Measurements from ENCODE around the gene ZNF467. TPM values are rescaled to one million over a fixed set of nuclear protein-coding genes. Genes with fewer than 3 reads are reported as not detected.

ZNF467 gene
- total and polyA plus RNA-seq, 4 experiments from 2014 or later: 1.2 to 3.9 (median 2.5) TPM

GRCh38 chr7:149753375-149754233 is 19.8 kb downstream of the ZNF467 start:
- Histone ChIP-seq H3K27me3 (ENCODE audit: insufficient read depth, low read length) (no peaks in the 10 kb centered on the region), H3K36me3 (ENCODE audit: insufficient read depth, low read length) (no peaks in the 10 kb centered on the region), H3K4me1 (ENCODE audit: insufficient read depth, low read length) (no peaks in the 10 kb centered on the region), H3K4me3 (ENCODE audit: low read length in 2 of 2) (no peak overlapping the region), H3K27ac (ENCODE audit: low read depth, low read length) (no peak overlapping the region), H3K9me3 (ENCODE audit: control insufficient read depth in 1 of 2, low read length in 2 of 2) (no peaks in the 10 kb centered on the region)
- Mint-ChIP-seq H3K9me3 (peaks cover 0 to 8% (median under 1%) of the 10 kb centered on the region in 8 donors), H3K27me3 (no peaks in the 10 kb centered on the region), H3K36me3 (no peaks in the 10 kb centered on the region), H3K27ac (peak overlapping the region in 1 of 7 donors; percentile 48), H3K4me1 (no peaks in the 10 kb centered on the region), H3K4me3 (peak overlapping the region in 1 of 8 donors; percentile 22)
- no peak for DNase-seq
- intact Hi-C loops (cut with micrococcal nuclease): no loop called here
- CTCF ChIA-PET (ENCODE audit: partially characterized antibody): interaction anchor here (0.8 kb wide), 1 partner anchor 11 kb away, joined by 3 read pairs; no protein-coding TSS in a partner anchor
- POLR2A ChIA-PET (ENCODE audit: partially characterized antibody): no interaction called here

GRCh38 chr7:149752646-149753045 is 20.7 kb downstream of the ZNF467 start:
- no peak overlapping the region for H3K4me3 Mint-ChIP-seq
- H3K27ac Mint-ChIP-seq: peak overlapping the region in 2 of 7 donors; percentile 31 to 61

GRCh38 chr7:149751043-149751775 is 22.2 kb downstream of the ZNF467 start:
- DNase-seq: no peak
- H3K9me3 Mint-ChIP-seq: peaks cover 0 to 4% (median under 1%) of the 10 kb centered on the region in 8 donors
- intact Hi-C loops (cut with micrococcal nuclease): no loop called here
- no peaks in the 10 kb centered on the region for H3K27me3 Mint-ChIP-seq
- no peak overlapping the region for H3K27ac Mint-ChIP-seq
- ChIA-PET POLR2A (ENCODE audit: partially characterized antibody) (no interaction called here), CTCF (ENCODE audit: partially characterized antibody) (interaction anchor here (1.1 to 1.3 kb wide), 4 partner anchors 9 to 46 kb away, joined by 3 to 7 read pairs (median 4); no protein-coding TSS in a partner anchor)
- Histone ChIP-seq H3K36me3 (ENCODE audit: insufficient read depth, low read length) (no peaks in the 10 kb centered on the region), H3K4me1 (ENCODE audit: insufficient read depth, low read length) (no peaks in the 10 kb centered on the region), H3K9me3 (ENCODE audit: control insufficient read depth in 1 of 2, low read length in 2 of 2) (no peaks in the 10 kb centered on the region), H3K4me3 (ENCODE audit: low read length in 2 of 2) (no peak overlapping the region), H3K27me3 (ENCODE audit: insufficient read depth, low read length) (no peaks in the 10 kb centered on the region), H3K27ac (ENCODE audit: low read depth, low read length) (no peak overlapping the region)
- no peak overlapping the region for H3K4me3 Mint-ChIP-seq
- no peaks in the 10 kb centered on the region for H3K4me1 Mint-ChIP-seq
- no peaks in the 10 kb centered on the region for H3K36me3 Mint-ChIP-seq

More at GRCh38 chr7:149752646-149753045, 20.7 kb downstream of the ZNF467 start:
- Mint-ChIP-seq H3K4me1 (no peaks in the 10 kb centered on the region), H3K9me3 (peaks cover 0 to 8% (median under 1%) of the 10 kb centered on the region in 8 donors), H3K27me3 (no peaks in the 10 kb centered on the region), H3K36me3 (no peaks in the 10 kb centered on the region)
- intact Hi-C loops (cut with micrococcal nuclease): no loop called here
- no peaks in the 10 kb centered on the region for H3K27me3 ChIP-seq (ENCODE audit: insufficient read depth, low read length)
- POLR2A ChIA-PET (ENCODE audit: partially characterized antibody): no interaction called here
- H3K27ac ChIP-seq (ENCODE audit: low read depth, low read length): no peak overlapping the region
- CTCF ChIA-PET (ENCODE audit: partially characterized antibody): interaction anchor here (0.8 to 1.3 kb wide), 2 partner anchors 10 kb away, joined by 3 to 4 read pairs; no protein-coding TSS in a partner anchor
- H3K4me3 ChIP-seq (ENCODE audit: low read length in 2 of 2): no peak overlapping the region
- no peaks in the 10 kb centered on the region for H3K36me3 ChIP-seq (ENCODE audit: insufficient read depth, low read length)
- DNase-seq: no peak
- no peaks in the 10 kb centered on the region for H3K4me1 ChIP-seq (ENCODE audit: insufficient read depth, low read length)
- H3K9me3 ChIP-seq (ENCODE audit: control insufficient read depth in 1 of 2, low read length in 2 of 2): no peaks in the 10 kb centered on the region

- Mint-ChIP-seq H3K9me3 (peaks cover 0 to 4% (median under 1%) of the 10 kb centered on the region in 8 donors), H3K36me3 (no peaks in the 10 kb centered on the region), H3K27ac (no peak overlapping the region), H3K4me1 (no peaks in the 10 kb centered on the region), H3K4me3 (no peak overlapping the region), H3K27me3 (no peaks in the 10 kb centered on the region)
- Histone ChIP-seq H3K9me3 (ENCODE audit: control insufficient read depth in 1 of 2, low read length in 2 of 2) (no peaks in the 10 kb centered on the region), H3K4me3 (ENCODE audit: low read length in 2 of 2) (no peak overlapping the region), H3K4me1 (ENCODE audit: insufficient read depth, low read length) (no peaks in the 10 kb centered on the region), H3K27ac (ENCODE audit: low read depth, low read length) (no peak overlapping the region), H3K36me3 (ENCODE audit: insufficient read depth, low read length) (no peaks in the 10 kb centered on the region), H3K27me3 (ENCODE audit: insufficient read depth, low read length) (no peaks in the 10 kb centered on the region)
- ChIA-PET POLR2A (ENCODE audit: partially characterized antibody) (no interaction called here), CTCF (ENCODE audit: partially characterized antibody) (interaction anchor here (1.1 to 1.2 kb wide), 2 partner anchors 8 to 47 kb away, joined by 3 to 7 read pairs; no protein-coding TSS in a partner anchor)
- no peak for DNase-seq
- intact Hi-C loops (cut with micrococcal nuclease): no loop called here
These were observed 23.1 kb downstream of the ZNF467 start for GRCh38 chr7:149750122-149750845.

GRCh38 chr7:149748076-149748874 is 25.1 kb downstream of the ZNF467 start:
- Mint-ChIP-seq H3K27me3 (no peaks in the 10 kb centered on the region), H3K36me3 (no peaks in the 10 kb centered on the region), H3K4me3 (no peak overlapping the region), H3K27ac (no peak overlapping the region), H3K9me3 (peaks cover 0 to 4% (median under 1%) of the 10 kb centered on the region in 8 donors), H3K4me1 (no peaks in the 10 kb centered on the region)
- Histone ChIP-seq H3K27me3 (ENCODE audit: insufficient read depth, low read length) (no peaks in the 10 kb centered on the region), H3K27ac (ENCODE audit: low read depth, low read length) (no peak overlapping the region), H3K4me1 (ENCODE audit: insufficient read depth, low read length) (no peaks in the 10 kb centered on the region), H3K9me3 (ENCODE audit: control insufficient read depth in 1 of 2, low read length in 2 of 2) (no peaks in the 10 kb centered on the region), H3K4me3 (ENCODE audit: low read length in 2 of 2) (no peak overlapping the region), H3K36me3 (ENCODE audit: insufficient read depth, low read length) (no peaks in the 10 kb centered on the region)
- intact Hi-C loops (cut with micrococcal nuclease): no loop called here
- POLR2A ChIA-PET (ENCODE audit: partially characterized antibody): no interaction called here
- DNase-seq: no peak
- CTCF ChIA-PET (ENCODE audit: partially characterized antibody): interaction anchor here (0.8 to 1.7 kb wide), 6 partner anchors 8 to 86 kb away, joined by 3 to 6 read pairs (median 4); no protein-coding TSS in a partner anchor

GRCh38 chr7:149743476-149744255 is 29.7 kb downstream of the ZNF467 start:
- Mint-ChIP-seq H3K27me3 (peaks cover 15 to 22% of the 10 kb centered on the region in 2 donors), H3K27ac (no peak overlapping the region), H3K9me3 (peaks cover 0 to 4% (median 0%) of the 10 kb centered on the region in 8 donors), H3K4me3 (no peak overlapping the region), H3K4me1 (peaks cover 7 to 11% (median 10%) of the 10 kb centered on the region in 4 donors), H3K36me3 (no peaks in the 10 kb centered on the region)
- ChIA-PET POLR2A (ENCODE audit: partially characterized antibody) (no interaction called here), CTCF (ENCODE audit: partially characterized antibody) (interaction anchor here (1.0 to 2.3 kb wide), 6 partner anchors 11 to 81 kb away, joined by 3 to 7 read pairs (median 6); no protein-coding TSS in a partner anchor)
- DNase-seq: no peak
- Histone ChIP-seq H3K27ac (ENCODE audit: low read depth, low read length) (no peak overlapping the region), H3K27me3 (ENCODE audit: insufficient read depth, low read length) (peaks cover 12% of the 10 kb centered on the region), H3K4me1 (ENCODE audit: insufficient read depth, low read length) (peaks cover 10% of the 10 kb centered on the region), H3K9me3 (ENCODE audit: control insufficient read depth in 1 of 2, low read length in 2 of 2) (no peaks in the 10 kb centered on the region), H3K36me3 (ENCODE audit: insufficient read depth, low read length) (no peaks in the 10 kb centered on the region), H3K4me3 (ENCODE audit: low read length in 2 of 2) (no peak overlapping the region)
- intact Hi-C loops (cut with micrococcal nuclease): no loop called here
